HUES6 (cell line): Measurements from ENCODE around the gene EXOC7.
"Not testable (repeated sequence)": the region's sequence is repeated elsewhere in the genome, so short reads cannot be mapped to it uniquely, and the experiment has no call there.

Source experiments
- H3K27ac ChIP-seq: 2 replicates; pipeline ENCODE4 v1.7.0; 2013; ENCODE audit warnings: low read depth, mild to moderate bottlenecking, low read length, inconsistent platforms
- H3K27me3 ChIP-seq: 2 replicates; pipeline ENCODE4 v1.6.1; 2013; ENCODE audit warnings: low read length; ENCODE audit not compliant: control insufficient read depth, insufficient read depth
- H3K36me3 ChIP-seq: 2 replicates; pipeline ENCODE4 v1.6.1; 2013; ENCODE audit warnings: low read length; ENCODE audit not compliant: control insufficient read depth, insufficient read depth
- H3K4me1 ChIP-seq: 2 replicates; pipeline ENCODE4 v1.6.1; 2013; ENCODE audit warnings: low read length; ENCODE audit not compliant: control insufficient read depth, insufficient read depth
- H3K4me3 ChIP-seq: 2 replicates; pipeline ENCODE4 v1.5.1; 2013; ENCODE audit warnings: low read depth, low read length
- H3K9ac ChIP-seq: one replicate; pipeline ENCODE4 v1.6.1; 2013; ENCODE audit warnings: mild to moderate bottlenecking, low read length
- H3K9me3 ChIP-seq: 2 replicates; pipeline ENCODE4 v1.6.1; 2013; ENCODE audit warnings: low read depth, low read length; ENCODE audit not compliant: control insufficient read depth, insufficient read depth

The EXOC7 gene

DNA sequence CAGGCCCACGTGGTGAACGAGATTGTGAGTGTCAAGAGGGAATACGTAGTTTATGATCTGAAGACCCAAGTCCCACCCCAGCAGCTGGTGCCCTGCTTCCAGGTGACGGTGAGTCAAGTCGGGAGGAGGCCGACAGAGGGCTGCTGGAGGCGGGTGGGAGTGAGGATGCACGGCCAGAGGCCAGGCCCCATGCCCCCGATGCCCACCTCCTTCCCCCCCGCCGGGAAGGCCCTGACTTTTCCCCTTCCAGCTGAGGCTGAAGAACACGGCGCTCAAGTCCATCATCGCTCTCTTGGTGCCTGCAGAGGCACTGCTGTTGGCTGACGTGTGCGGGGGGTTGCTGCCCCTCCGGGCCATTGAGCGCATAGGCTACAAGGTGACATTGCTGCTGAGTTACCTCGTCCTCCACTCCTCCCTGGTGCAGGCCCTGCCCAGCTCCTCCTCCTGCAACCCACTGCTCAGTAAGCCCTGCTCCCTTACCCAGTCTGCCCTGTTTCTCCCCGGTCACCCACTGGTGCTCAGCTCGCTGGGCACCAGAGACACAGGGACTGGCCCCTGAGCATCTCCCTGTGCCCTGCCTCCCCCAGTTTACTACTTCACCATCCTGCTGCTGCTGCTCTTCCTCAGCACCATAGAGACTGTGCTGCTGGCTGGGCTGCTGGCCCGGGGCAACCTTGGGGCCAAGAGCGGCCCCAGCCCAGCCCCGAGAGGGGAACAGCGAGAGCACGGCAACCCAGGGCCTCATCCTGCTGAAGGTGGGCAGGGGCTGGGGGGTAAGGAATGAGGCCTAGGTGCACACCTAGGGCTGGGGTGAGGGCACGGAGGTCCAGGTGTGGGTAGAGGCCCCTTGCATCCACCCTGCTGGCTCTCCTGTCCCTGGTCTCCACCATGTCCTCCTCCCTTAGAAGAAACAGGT lies 22.0 kb downstream of the EXOC7 start:
- H3K4me3 ChIP-seq = no peak overlapping the region

DNA sequence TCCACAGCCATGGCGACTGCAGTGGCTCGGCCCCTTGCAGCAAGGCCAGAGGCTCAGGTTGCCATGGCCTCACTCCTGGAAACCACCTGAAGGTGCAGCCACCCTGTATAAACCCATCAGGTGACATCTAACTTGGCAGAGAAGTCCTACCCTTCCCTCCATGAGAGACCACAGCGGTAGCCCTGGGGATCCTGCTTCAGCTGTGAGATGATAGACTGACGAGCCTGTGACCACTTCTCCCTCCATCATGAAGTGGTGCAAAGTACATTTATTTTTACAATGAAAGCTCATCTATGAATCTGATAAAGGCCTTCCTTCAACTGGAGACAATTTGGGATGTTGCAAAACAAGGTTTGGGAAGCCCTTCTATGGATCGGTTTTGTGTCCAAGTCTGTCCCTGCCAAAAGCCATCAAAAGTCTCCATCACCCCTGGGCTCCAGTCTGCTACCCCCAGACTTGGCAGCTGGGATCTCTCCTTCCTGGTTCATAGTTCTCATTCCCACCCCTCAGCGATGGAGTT lies 22.8 kb downstream of the EXOC7 start:
- peak overlapping the region; percentile 48; the same call in 1 of the 2 replicates for H3K4me3 ChIP-seq
- H3K36me3 ChIP-seq = peaks cover 39% of the 10 kb centered on the region
- no peak overlapping the region for H3K27ac ChIP-seq
- peaks cover 44% of the 10 kb centered on the region for H3K27me3 ChIP-seq
- peaks cover 36% of the 10 kb centered on the region for H3K4me1 ChIP-seq
- no peaks in the 10 kb centered on the region for H3K9me3 ChIP-seq
- no peak overlapping the region for H3K9ac ChIP-seq

More for the DNA sequence above, 22.0 kb downstream of the EXOC7 start:
- Histone ChIP-seq H3K9ac (no peak overlapping the region), H3K27me3 (peaks cover 37% of the 10 kb centered on the region), H3K36me3 (peaks cover 46% of the 10 kb centered on the region), H3K27ac (no peak overlapping the region), H3K9me3 (no peaks in the 10 kb centered on the region), H3K4me1 (peaks cover 29% of the 10 kb centered on the region)

DNA sequence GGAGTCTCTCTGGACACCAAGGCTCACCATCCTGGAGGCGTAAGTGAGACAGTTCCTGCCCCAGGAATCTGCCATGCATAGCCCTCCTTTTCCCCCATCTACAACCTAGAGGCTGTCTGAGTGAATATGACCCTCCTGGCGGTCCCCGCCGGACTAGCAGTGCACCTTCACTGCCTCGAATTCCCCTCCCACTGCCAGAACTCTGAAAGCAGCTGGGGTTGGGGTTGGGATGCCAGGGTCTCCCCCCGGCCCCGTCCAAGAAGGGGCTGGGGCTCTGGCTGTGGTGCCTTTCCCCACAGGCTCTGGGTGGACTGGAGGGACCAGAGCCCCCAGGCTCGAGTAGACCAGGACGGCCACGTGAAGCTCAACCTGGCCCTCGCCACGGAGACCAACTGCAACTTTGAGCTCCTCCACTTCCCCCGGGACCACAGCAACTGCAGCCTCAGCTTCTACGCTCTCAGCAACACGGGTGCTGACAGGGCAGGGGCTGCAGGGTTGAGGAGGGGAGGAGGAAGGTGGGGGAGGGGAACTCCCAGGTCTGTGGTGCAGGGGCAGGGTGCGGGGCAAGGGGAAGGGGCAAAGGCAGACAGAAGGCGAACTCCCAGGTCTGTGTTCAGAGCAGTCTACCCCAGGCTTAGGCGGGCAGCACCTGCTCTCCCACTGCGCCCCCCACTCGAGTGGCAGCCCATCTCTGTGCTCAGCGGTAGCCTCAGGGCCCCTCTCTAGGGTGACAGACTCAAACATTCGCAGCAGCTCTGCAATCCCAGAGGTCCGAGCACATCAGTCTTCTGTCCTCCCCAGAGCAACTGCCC lies 23.4 kb downstream of the EXOC7 start:
- Histone ChIP-seq H3K4me3 (peak overlapping the region; percentile 48), H3K9ac (peak overlapping the region; percentile 0), H3K27me3 (peaks cover 51% of the 10 kb centered on the region), H3K9me3 (no peaks in the 10 kb centered on the region), H3K36me3 (peaks cover 32% of the 10 kb centered on the region), H3K27ac (no peak overlapping the region), H3K4me1 (peaks cover 42% of the 10 kb centered on the region)

DNA sequence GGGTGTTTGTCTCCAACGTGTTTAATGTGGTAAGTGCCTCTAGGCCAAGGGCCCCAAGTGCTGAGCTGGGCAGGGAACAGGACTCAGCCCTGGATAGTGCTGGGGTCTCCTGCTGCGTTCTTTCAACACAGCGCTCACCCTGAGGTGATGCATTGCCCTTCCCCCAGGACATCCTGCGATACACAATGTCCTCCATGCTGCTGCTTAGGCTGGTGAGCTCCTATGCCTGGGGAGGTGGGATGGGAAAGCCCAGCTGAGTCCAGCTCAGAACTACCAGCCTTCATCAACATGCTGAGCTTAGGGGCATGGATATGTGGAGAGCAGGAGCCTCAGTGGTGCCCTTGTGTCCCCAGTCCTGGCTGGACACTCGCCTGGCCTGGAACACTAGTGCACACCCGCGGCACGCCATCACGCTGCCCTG lies 24.0 kb downstream of the EXOC7 start:
- H3K9me3 ChIP-seq = no peaks in the 10 kb centered on the region
- H3K4me1 ChIP-seq = peaks cover 47% of the 10 kb centered on the region
- no peak overlapping the region for H3K27ac ChIP-seq
- peak overlapping the region; percentile 48 for H3K4me3 ChIP-seq
- peak overlapping the region; percentile 0 for H3K9ac ChIP-seq
- peaks cover 26% of the 10 kb centered on the region for H3K36me3 ChIP-seq
- peaks cover 57% of the 10 kb centered on the region for H3K27me3 ChIP-seq

DNA sequence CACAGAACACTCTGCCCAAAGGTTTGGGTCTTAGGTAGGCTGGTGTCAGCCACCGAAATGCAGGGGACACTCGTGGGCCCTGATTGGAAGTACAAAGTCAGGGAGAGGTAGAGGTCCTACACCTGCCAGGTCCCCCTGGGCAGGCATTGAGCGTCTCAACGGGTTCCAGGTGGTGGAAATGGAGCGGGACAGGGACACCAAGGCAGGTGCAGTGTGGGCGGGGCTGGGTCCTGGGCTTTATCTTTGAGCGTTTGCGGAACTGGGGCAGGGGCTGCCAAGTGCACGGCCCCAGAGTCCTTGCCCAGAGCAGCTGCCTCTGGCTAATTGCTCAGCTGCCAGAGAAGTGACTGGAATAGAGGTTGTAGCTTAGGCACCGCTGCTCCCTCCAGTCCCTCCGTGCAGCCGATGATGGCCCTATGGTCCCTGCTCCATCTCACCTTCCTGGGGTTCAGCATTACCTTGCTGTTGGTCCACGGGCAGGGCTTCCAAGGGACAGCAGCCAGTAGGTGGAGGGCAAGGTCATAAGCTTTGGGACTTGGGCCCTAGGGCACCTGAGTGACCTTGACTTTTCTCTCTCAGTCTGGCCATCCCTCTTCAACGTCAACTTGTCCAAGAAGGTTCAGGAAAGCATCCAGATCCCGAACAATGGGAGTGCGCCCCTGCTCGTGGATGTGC lies 24.6 kb downstream of the EXOC7 start, which contains the start of gene ZACN:
Gene ZACN (plus strand): TSS at position 323 of the 675 bp plus-strand sequence. CDS start 83 bp downstream, at position 406.
- no peak within 1 kb of the TSS for H3K27ac ChIP-seq
- H3K4me3 ChIP-seq = peak within 1 kb of the TSS; percentile 48
- H3K4me1 ChIP-seq = peaks cover 47% of the 10 kb centered on the region
- peaks cover 62% of the 10 kb centered on the region for H3K27me3 ChIP-seq
- peak within 1 kb of the TSS; percentile 0 for H3K9ac ChIP-seq
- H3K9me3 ChIP-seq = no peaks in the 10 kb centered on the region
- H3K36me3 ChIP-seq = peaks cover 21% of the 10 kb centered on the region

DNA sequence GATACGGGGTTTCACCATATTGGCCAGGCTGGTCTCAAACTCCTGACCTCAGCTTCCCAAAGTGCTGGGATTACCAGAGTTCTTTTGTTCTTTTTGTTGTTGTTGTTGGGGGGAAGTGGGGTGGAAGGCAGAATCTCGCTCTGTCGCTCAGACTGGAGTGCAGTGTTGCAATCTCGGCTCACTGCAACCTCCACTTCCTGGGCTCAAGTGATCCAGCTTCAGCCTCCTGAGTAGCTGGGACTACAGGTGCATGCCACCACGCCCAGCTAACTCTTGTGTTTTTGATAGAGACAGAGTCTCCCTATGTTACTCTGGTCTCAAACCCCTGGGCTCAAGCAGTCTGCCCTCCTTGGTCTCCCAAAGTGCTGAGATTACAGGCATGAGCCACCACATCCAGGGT lies 25.2 kb downstream of the EXOC7 start:
- H3K4me3 ChIP-seq, H3K9me3 ChIP-seq, H3K27ac ChIP-seq, H3K9ac ChIP-seq: not testable (repeated sequence)
- H3K36me3 ChIP-seq = peaks cover 15% of the 10 kb centered on the region
- H3K4me1 ChIP-seq = peaks cover 47% of the 10 kb centered on the region
- H3K27me3 ChIP-seq = peaks cover 69% of the 10 kb centered on the region

DNA sequence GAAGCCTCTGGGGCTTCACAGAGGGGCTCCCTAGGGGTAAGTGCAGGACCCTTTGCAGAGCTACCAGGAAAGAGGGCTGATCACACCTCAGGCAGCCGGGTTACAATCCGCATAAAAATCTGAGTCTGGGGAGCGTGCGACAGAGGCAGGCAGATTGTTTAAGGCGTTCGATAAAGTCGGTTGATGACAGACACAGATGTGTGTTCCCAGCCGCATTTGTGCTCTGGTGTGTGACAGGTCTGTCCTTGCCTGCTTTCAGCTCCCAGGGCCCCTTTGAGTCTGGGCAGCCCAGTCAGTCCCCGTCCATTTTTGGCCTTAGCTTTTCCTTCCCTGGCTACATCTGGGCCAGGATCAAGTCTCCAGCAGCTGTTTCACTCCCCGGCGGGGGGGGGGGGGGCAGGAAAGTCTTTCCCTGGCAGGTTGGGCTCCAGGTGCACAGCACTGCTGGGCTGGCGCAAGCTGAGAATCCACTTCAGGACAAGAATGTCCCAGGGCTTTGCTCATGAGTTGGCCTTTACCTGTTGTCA lies 25.9 kb downstream of the EXOC7 start:
- Histone ChIP-seq H3K4me3 (peak overlapping the region; percentile 66; the same call in 1 of the 2 replicates), H3K27me3 (peaks cover 73% of the 10 kb centered on the region), H3K9ac (no peak overlapping the region), H3K9me3 (no peaks in the 10 kb centered on the region), H3K27ac (no peak overlapping the region), H3K4me1 (peaks cover 51% of the 10 kb centered on the region), H3K36me3 (peaks cover 8% of the 10 kb centered on the region; the same call in 1 of the 2 replicates)

DNA sequence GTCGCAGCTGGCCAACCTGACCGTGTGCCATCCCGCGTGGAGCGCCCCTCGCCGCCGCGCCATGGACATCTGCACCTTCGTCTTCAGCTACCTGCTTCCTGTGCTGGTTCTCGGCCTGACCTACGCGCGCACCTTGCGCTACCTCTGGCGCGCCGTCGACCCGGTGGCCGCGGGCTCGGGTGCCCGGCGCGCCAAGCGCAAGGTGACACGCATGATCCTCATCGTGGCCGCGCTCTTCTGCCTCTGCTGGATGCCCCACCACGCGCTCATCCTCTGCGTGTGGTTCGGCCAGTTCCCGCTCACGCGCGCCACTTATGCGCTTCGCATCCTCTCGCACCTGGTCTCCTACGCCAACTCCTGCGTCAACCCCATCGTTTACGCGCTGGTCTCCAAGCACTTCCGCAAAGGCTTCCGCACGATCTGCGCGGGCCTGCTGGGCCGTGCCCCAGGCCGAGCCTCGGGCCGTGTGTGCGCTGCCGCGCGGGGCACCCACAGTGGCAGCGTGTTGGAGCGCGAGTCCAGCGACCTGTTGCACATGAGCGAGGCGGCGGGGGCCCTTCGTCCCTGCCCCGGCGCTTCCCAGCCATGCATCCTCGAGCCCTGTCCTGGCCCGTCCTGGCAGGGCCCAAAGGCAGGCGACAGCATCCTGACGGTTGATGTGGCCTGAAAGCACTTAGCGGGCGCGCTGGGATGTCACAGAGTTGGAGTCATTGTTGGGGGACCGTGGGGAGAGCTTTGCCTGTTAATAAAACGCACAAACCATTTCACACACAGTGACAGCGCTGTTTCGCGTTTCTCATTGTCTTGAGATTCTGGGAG lies 26.6 kb downstream of the EXOC7 start:
- H3K4me1 ChIP-seq = peaks cover 51% of the 10 kb centered on the region
- H3K9ac ChIP-seq = no peak overlapping the region
- H3K4me3 ChIP-seq = peak overlapping the region; percentile 66
- peaks cover 73% of the 10 kb centered on the region for H3K27me3 ChIP-seq
- H3K36me3 ChIP-seq = 0 out of 2 replicates have a peak, but pooled peaks cover 1% of the 10 kb centered on the region
- H3K27ac ChIP-seq = no peak overlapping the region
- no peaks in the 10 kb centered on the region for H3K9me3 ChIP-seq

DNA sequence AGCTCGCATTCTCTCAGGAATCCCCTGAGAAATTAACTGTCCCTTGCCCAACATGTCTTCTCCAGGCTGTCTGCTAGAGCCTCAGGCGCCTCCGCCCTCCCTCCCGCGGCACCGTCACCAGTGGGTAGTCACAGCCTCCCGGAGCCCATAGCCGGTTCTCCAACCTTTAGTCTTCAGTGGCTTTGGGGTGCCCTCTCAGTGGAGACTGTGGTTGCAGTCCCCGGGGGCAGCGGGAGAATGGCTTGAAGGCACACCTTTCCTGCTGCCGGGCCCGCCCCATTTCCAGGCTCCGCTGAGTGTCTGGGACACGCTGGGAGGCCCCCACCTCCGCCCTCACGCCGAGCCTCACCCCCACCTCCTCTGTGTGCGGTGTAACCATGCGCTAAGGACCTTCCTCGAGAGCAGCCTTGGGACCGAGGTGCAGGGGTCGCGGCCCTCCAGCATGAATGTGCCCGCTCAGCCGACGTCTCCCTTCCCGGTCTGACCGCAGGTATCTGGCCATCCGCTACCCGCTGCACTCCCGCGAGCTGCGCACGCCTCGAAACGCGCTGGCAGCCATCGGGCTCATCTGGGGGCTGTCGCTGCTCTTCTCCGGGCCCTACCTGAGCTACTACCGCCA lies 27.3 kb downstream of the EXOC7 start:
- Histone ChIP-seq H3K27me3 (peaks cover 73% of the 10 kb centered on the region), H3K36me3 (no peaks in the 10 kb centered on the region), H3K9me3 (no peaks in the 10 kb centered on the region), H3K27ac (no peak overlapping the region), H3K4me3 (peak overlapping the region; percentile 66), H3K9ac (no peak overlapping the region), H3K4me1 (peaks cover 51% of the 10 kb centered on the region)
